Astrocyte (in vitro differentiated cells and primary cell): ENCODE results near the gene PTPRM.

ENCODE experiments used
- EZH2 ChIP-seq: IDR thresholded peaks from 2 replicates; pipeline ENCODE4 v1.6.1; 2012; ENCODE audit warnings: mild to moderate bottlenecking, low read length, inconsistent platforms; ENCODE audit not compliant: insufficient read depth
- TF ChIP-seq, protein P1 (sequence below): IDR thresholded peaks from 2 replicates; pipeline ENCODE4 v1.5.1; 2011; ENCODE audit warnings: low read depth, mild to moderate bottlenecking, inconsistent platforms, low read length, moderate library complexity; ENCODE audit not compliant: insufficient read depth

DNA sequence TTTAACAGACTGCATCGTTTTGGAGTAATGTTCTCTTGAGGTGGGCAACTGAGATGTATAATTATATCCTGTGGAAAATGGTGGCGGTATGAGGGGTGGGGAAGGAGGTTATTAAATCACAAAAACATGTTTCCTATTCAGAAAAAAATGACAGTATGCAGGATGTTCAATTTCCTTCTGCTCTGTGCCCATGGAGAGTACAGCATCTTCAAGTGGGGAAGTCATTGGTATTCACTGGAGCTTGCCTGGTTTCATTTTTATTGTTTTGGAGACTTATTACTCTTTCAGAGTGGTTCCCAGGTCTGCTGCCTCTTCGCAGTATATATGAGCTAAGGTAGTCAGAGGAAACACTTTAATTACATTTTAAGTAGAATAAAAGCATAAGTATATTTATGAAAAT is 723.3 kb downstream of the PTPRM start:
- TF ChIP-seq, protein P1, sequence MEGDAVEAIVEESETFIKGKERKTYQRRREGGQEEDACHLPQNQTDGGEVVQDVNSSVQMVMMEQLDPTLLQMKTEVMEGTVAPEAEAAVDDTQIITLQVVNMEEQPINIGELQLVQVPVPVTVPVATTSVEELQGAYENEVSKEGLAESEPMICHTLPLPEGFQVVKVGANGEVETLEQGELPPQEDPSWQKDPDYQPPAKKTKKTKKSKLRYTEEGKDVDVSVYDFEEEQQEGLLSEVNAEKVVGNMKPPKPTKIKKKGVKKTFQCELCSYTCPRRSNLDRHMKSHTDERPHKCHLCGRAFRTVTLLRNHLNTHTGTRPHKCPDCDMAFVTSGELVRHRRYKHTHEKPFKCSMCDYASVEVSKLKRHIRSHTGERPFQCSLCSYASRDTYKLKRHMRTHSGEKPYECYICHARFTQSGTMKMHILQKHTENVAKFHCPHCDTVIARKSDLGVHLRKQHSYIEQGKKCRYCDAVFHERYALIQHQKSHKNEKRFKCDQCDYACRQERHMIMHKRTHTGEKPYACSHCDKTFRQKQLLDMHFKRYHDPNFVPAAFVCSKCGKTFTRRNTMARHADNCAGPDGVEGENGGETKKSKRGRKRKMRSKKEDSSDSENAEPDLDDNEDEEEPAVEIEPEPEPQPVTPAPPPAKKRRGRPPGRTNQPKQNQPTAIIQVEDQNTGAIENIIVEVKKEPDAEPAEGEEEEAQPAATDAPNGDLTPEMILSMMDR, result no peak
- TF ChIP-seq EZH2, result no peak
